Breast epithelium (tissue), 3 donors: ENCODE measurements around the gene ILK.

Experiments used
- POLR2AphosphoS5 ChIP-seq, 3 donors: sonication (generic); formaldehyde crosslinking; IDR thresholded peaks; one replicate each; pipeline ENCODE4 v1.6.1; 2017; ENCODE audit warnings: antibody characterized with exemption in 3 of 3
- TF ChIP-seq, protein P1 (sequence below), 3 donors: fragments of 450-650 bp; IDR thresholded peaks; one replicate each; pipeline ENCODE4 v1.5.1; 2016 to 2017; ENCODE audit warnings: antibody characterized with exemption in 3 of 3, mild to moderate bottlenecking in 3 of 3, moderate library complexity in 3 of 3

DNA sequence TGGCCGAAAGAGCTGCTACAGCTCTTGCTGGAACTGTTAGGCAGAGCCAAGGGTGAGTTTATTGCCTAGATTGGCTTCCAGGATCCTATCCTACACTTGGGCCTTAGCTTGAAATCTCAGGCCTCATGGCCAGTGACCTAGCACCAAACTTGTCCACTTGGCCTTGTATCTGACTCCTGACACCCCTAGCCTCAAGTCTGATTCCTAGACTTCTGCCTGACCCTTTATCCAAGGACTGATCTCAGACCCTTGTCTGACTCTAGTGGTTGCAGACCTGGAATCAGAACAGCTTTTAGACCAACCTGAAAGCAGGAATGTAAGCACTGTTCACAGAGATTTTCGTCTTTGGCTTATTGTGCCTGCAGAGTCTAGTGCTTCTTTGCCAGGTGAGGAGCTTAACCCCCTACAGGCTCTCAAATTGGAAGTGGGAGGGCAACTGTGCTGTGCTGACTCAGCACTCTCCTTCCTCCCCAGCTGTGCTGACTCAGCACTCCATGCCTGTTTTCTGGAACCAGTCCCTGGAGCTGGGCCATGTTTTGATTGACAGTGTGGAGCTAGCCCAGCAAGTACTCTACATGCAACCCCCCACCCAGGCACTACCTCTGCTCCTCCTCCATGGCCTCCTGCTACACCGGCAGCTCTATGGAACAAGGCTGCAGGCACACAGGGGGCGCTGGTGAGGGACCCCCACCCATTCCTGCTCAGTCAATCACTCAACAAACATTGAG is 35.2 kb upstream of the ILK start:
- TF ChIP-seq, protein P1, sequence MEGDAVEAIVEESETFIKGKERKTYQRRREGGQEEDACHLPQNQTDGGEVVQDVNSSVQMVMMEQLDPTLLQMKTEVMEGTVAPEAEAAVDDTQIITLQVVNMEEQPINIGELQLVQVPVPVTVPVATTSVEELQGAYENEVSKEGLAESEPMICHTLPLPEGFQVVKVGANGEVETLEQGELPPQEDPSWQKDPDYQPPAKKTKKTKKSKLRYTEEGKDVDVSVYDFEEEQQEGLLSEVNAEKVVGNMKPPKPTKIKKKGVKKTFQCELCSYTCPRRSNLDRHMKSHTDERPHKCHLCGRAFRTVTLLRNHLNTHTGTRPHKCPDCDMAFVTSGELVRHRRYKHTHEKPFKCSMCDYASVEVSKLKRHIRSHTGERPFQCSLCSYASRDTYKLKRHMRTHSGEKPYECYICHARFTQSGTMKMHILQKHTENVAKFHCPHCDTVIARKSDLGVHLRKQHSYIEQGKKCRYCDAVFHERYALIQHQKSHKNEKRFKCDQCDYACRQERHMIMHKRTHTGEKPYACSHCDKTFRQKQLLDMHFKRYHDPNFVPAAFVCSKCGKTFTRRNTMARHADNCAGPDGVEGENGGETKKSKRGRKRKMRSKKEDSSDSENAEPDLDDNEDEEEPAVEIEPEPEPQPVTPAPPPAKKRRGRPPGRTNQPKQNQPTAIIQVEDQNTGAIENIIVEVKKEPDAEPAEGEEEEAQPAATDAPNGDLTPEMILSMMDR (IDR thresholded peaks at IDR 0.05) = no peak
- TF ChIP-seq POLR2AphosphoS5 (IDR thresholded peaks at IDR 0.05) = no peak
